Measurements from ENCODE around the gene PDPN. TPM values are rescaled to one million over a fixed set of nuclear protein-coding genes. Genes with fewer than 3 reads are reported as not detected.
"Not testable (repeated sequence)": the region's sequence is repeated elsewhere in the genome, so short reads cannot be mapped to it uniquely, and the experiment has no call there.

Gene PDPN
- total RNA-seq, 2 donors from 2014 or later = 17.3 to 28.9 TPM

- no peaks in the 10 kb centered on the region for H3K36me3 ChIP-seq
- TF ChIP-seq, protein P1, sequence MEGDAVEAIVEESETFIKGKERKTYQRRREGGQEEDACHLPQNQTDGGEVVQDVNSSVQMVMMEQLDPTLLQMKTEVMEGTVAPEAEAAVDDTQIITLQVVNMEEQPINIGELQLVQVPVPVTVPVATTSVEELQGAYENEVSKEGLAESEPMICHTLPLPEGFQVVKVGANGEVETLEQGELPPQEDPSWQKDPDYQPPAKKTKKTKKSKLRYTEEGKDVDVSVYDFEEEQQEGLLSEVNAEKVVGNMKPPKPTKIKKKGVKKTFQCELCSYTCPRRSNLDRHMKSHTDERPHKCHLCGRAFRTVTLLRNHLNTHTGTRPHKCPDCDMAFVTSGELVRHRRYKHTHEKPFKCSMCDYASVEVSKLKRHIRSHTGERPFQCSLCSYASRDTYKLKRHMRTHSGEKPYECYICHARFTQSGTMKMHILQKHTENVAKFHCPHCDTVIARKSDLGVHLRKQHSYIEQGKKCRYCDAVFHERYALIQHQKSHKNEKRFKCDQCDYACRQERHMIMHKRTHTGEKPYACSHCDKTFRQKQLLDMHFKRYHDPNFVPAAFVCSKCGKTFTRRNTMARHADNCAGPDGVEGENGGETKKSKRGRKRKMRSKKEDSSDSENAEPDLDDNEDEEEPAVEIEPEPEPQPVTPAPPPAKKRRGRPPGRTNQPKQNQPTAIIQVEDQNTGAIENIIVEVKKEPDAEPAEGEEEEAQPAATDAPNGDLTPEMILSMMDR (IDR thresholded peaks at IDR 0.05) = no peak
- no peaks in the 10 kb centered on the region for H3K27me3 ChIP-seq
- H3K9me3 ChIP-seq = no peaks in the 10 kb centered on the region
- H3K4me3 ChIP-seq = no peak overlapping the region
- H3K4me1 ChIP-seq = no peaks in the 10 kb centered on the region
- no peak overlapping the region for H3K27ac ChIP-seq
- DNase-seq (ENCODE audit: low spot score) = no peak
Observed at GRCh38 chr1:13564073-13564472, 19.6 kb upstream of the PDPN start.

- DNase-seq (ENCODE audit: low spot score); H3K4me3 ChIP-seq; H3K9me3 ChIP-seq; H3K36me3 ChIP-seq; H3K27me3 ChIP-seq; H3K4me1 ChIP-seq; H3K27ac ChIP-seq: not testable (repeated sequence)
Observed at GRCh38 chr1:13570435-13570834, 13.2 kb upstream of the PDPN start.

- no peaks in the 10 kb centered on the region for H3K9me3 ChIP-seq
- no peaks in the 10 kb centered on the region for H3K27me3 ChIP-seq
- no peak for DNase-seq (ENCODE audit: low spot score)
- H3K4me1 ChIP-seq = no peaks in the 10 kb centered on the region
- TF ChIP-seq, protein P1 (IDR thresholded peaks at IDR 0.05) = peak in 1 of 2 donors; percentile 41
- H3K27ac ChIP-seq = no peak overlapping the region
- no peaks in the 10 kb centered on the region for H3K36me3 ChIP-seq
- no peak overlapping the region for H3K4me3 ChIP-seq
Observed at GRCh38 chr1:13570924-13571323, 12.7 kb upstream of the PDPN start.

GRCh38 chr1:13573586-13573985, 10.0 kb upstream of the PDPN start:
- H3K9me3 ChIP-seq = no peaks in the 10 kb centered on the region
- H3K4me1 ChIP-seq = no peaks in the 10 kb centered on the region
- no peaks in the 10 kb centered on the region for H3K27me3 ChIP-seq
- TF ChIP-seq, protein P1 (IDR thresholded peaks at IDR 0.05) = no peak
- no peak for DNase-seq (ENCODE audit: low spot score)
- H3K4me3 ChIP-seq = no peak overlapping the region
- H3K27ac ChIP-seq = no peak overlapping the region
- no peaks in the 10 kb centered on the region for H3K36me3 ChIP-seq

- H3K4me1 ChIP-seq = no peaks in the 10 kb centered on the region
- H3K9me3 ChIP-seq = no peaks in the 10 kb centered on the region
- no peak for DNase-seq (ENCODE audit: low spot score)
- no peak overlapping the region for H3K4me3 ChIP-seq
- no peaks in the 10 kb centered on the region for H3K36me3 ChIP-seq
- H3K27me3 ChIP-seq = no peaks in the 10 kb centered on the region
- H3K27ac ChIP-seq = no peak overlapping the region
- TF ChIP-seq, protein P1 (IDR thresholded peaks at IDR 0.05) = no peak
Observed at GRCh38 chr1:13576926-13577325, 6.7 kb upstream of the PDPN start.

DNA sequence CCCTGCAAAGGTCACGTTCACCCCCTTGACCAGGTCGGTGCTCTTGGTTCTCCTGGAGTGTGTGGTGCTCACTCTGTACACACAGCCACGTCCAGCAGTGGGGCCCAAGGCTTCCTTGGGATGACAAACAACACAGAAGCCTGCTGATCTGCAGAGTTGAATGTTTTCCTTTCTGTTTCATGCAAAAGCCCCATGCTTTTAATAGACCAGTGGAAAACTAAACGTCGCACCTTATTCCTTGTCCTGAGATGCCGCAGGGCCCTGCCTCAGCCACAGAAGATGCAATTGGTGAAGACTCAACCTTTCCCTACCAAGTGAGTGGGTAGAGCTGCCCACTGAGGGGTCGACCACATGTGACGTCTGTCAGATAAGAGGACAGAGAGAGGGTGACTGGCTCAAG, 5.8 kb upstream of the PDPN start:
- no peaks in the 10 kb centered on the region for H3K27me3 ChIP-seq
- H3K9me3 ChIP-seq = no peaks in the 10 kb centered on the region
- no peak for DNase-seq (ENCODE audit: low spot score)
- no peaks in the 10 kb centered on the region for H3K4me1 ChIP-seq
- no peak overlapping the region for H3K4me3 ChIP-seq
- no peak overlapping the region for H3K27ac ChIP-seq
- TF ChIP-seq, protein P1 (IDR thresholded peaks at IDR 0.05) = no peak
- no peaks in the 10 kb centered on the region for H3K36me3 ChIP-seq

Data from right atrium auricular region (tissue), 2 donors.